Bronchus fibroblast of lung (primary cell): ENCODE data around the gene ERBIN. TPM values are rescaled to one million over a fixed set of nuclear protein-coding genes. Genes with fewer than 3 reads are reported as not detected.

Source experiments
- total RNA-seq: library from RNA; depleted of rRNA; stranded (reverse); fragments of >200 nt; gene quantifications from 2 replicates; pipeline ENCODE4 v1.2.3, GENCODE V29; 2015

Gene ERBIN, protein sequence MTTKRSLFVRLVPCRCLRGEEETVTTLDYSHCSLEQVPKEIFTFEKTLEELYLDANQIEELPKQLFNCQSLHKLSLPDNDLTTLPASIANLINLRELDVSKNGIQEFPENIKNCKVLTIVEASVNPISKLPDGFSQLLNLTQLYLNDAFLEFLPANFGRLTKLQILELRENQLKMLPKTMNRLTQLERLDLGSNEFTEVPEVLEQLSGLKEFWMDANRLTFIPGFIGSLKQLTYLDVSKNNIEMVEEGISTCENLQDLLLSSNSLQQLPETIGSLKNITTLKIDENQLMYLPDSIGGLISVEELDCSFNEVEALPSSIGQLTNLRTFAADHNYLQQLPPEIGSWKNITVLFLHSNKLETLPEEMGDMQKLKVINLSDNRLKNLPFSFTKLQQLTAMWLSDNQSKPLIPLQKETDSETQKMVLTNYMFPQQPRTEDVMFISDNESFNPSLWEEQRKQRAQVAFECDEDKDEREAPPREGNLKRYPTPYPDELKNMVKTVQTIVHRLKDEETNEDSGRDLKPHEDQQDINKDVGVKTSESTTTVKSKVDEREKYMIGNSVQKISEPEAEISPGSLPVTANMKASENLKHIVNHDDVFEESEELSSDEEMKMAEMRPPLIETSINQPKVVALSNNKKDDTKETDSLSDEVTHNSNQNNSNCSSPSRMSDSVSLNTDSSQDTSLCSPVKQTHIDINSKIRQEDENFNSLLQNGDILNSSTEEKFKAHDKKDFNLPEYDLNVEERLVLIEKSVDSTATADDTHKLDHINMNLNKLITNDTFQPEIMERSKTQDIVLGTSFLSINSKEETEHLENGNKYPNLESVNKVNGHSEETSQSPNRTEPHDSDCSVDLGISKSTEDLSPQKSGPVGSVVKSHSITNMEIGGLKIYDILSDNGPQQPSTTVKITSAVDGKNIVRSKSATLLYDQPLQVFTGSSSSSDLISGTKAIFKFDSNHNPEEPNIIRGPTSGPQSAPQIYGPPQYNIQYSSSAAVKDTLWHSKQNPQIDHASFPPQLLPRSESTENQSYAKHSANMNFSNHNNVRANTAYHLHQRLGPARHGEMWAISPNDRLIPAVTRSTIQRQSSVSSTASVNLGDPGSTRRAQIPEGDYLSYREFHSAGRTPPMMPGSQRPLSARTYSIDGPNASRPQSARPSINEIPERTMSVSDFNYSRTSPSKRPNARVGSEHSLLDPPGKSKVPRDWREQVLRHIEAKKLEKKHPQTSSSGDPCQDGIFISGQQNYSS (N-terminal part only)
- 33.9 and 35.5 TPM in 2 replicates for total RNA-seq

DNA sequence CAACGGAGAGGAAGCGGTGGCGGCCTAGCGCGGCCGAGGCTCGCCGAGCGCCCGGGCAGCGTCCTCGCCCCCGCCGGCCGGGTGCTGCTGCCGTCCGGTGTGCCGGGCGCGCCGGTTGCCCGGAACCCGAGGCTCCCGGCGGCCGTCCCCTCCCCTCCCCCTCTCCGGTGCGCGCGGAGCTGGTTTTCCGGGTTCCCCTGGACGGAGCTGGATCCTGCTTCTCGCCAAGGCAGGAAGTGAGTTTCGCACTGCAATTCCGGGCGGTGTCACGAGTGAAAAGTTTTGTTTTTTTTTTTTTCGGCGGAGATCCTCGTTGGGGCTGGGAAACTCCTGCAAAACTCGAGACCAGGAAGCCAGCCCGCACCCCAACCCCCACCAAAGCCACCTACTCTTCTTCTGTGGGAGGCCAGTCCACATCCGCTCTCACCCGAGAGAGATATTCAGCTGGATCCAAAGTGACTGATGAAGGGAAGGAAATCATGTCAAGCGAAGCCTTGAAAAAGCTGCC is at the start of gene ERBIN:
Gene ERBIN, plus strand, starts transcription at position 300 of the 508 bp plus-strand sequence. CDS start 66,144 bp downstream, outside the sequence.

Other genes with a start within 250 kb of the ERBIN start
- 9.2 and 9.8 TPM in 2 replicates for gene SGTB, start 204.5 kb upstream of the ERBIN start, total RNA-seq
- 25.1 and 25.9 TPM in 2 replicates for gene NLN, start 204.4 kb upstream of the ERBIN start, total RNA-seq
- 14.6 and 16.1 TPM in 2 replicates for gene SREK1, start 217.7 kb downstream of the ERBIN start, total RNA-seq